DND-41 (cell line): Measurements from ENCODE around the gene STEAP1B.
A peak's percentile ranks its signal among the peaks of the same experiment; 100 is the strongest.

ENCODE experiments used
- ATAC-seq: fragments of 200-7000 bp; cut with Tn5 transposase; 3 replicates; pipeline ENCODE4 v1.9.1; 2021; ENCODE audit warnings: low read depth; ENCODE audit not compliant: insufficient read depth
- DNase-seq: peaks from one replicate; pipeline ENCODE4 v3.0.0-alpha.2; 2020
- H2AFZ ChIP-seq: 2 replicates; pipeline ENCODE4 v1.6.0; 2012; ENCODE audit warnings: low read depth, low read length
- H3K27ac ChIP-seq: 2 replicates; pipeline ENCODE4 v1.5.1; 2012; ENCODE audit warnings: low read length, inconsistent platforms
- H3K27me3 ChIP-seq: fragments of 200-600 bp; sonication (generic); 2 replicates; pipeline ENCODE4 v1.6.0; 2012; ENCODE audit warnings: low read length, mild to moderate bottlenecking, inconsistent platforms; ENCODE audit not compliant: insufficient read depth, poor library complexity
- H3K36me3 ChIP-seq: 2 replicates; pipeline ENCODE4 v1.5.1; 2012; ENCODE audit warnings: low read length, inconsistent platforms; ENCODE audit not compliant: insufficient read depth
- H3K4me1 ChIP-seq: 2 replicates; pipeline ENCODE4 v1.5.1; 2012; ENCODE audit warnings: mild to moderate bottlenecking, low read length; ENCODE audit not compliant: insufficient read depth
- H3K4me2 ChIP-seq: 2 replicates; pipeline ENCODE4 v1.6.0; 2012; ENCODE audit warnings: mild to moderate bottlenecking, moderate library complexity, low read length, inconsistent platforms; ENCODE audit not compliant: insufficient read depth
- H3K4me3 ChIP-seq, 2 experiments: fragments of 200-600 bp in 1 of 2; shearing (Covaris generic) in 1 of 2; 2 replicates each; pipeline ENCODE4 v1.5.1; 2012 to 2016; ENCODE audit warnings: inconsistent platforms in 2 of 2, low read length in 2 of 2, mild to moderate bottlenecking in 2 of 2, low read depth in 1 of 2, moderate library complexity in 1 of 2
- H3K79me2 ChIP-seq: 2 replicates; pipeline ENCODE4 v1.6.0; 2012; ENCODE audit warnings: low read length, inconsistent platforms; ENCODE audit not compliant: insufficient read depth
- H3K9ac ChIP-seq: 2 replicates; pipeline ENCODE4 v1.6.0; 2012; ENCODE audit warnings: low read depth, mild to moderate bottlenecking, inconsistent platforms, low read length, moderate library complexity
- H3K9me3 ChIP-seq: 2 replicates; pipeline ENCODE4 v1.5.1; 2012; ENCODE audit warnings: low read length, moderate library complexity, mild to moderate bottlenecking, inconsistent platforms; ENCODE audit not compliant: insufficient read depth, severe bottlenecking
- H4K20me1 ChIP-seq: 2 replicates; pipeline ENCODE4 v1.6.0; 2012; ENCODE audit warnings: low read length; ENCODE audit not compliant: insufficient read depth
- CTCF ChIP-seq: IDR thresholded peaks from 2 replicates; pipeline ENCODE4 v1.5.1; 2012; ENCODE audit warnings: borderline replicate concordance, low read length, moderate library complexity, mild to moderate bottlenecking; ENCODE audit not compliant: poor library complexity, severe bottlenecking; ENCODE audit errors: extremely low read depth
- EZH2 ChIP-seq: IDR thresholded peaks from 3 replicates; pipeline ENCODE4 v1.6.1; 2012; ENCODE audit warnings: borderline replicate concordance, low read depth, mild to moderate bottlenecking, moderate library complexity, low read length, inconsistent platforms; ENCODE audit not compliant: severe bottlenecking

STEAP1B gene

GRCh38 chr7:22427104-22427503 is 72.9 kb downstream of the STEAP1B start:
- no peak overlapping the region for H3K9ac ChIP-seq
- DNase-seq (no peak), ATAC-seq (no peak)
- H3K36me3 ChIP-seq, result no peaks in the 10 kb centered on the region
- H3K4me3 ChIP-seq, result no peak overlapping the region
- no peaks in the 10 kb centered on the region for H3K79me2 ChIP-seq
- H3K9me3 ChIP-seq, result no peaks in the 10 kb centered on the region
- H4K20me1 ChIP-seq, result no peaks in the 10 kb centered on the region
- no peak overlapping the region for H3K4me2 ChIP-seq
- H3K27me3 ChIP-seq, result no peaks in the 10 kb centered on the region
- TF ChIP-seq EZH2 (no peak), CTCF (no peak)
- no peak overlapping the region for H2AFZ ChIP-seq
- H3K27ac ChIP-seq, result no peak overlapping the region
- no peaks in the 10 kb centered on the region for H3K4me1 ChIP-seq

GRCh38 chr7:22426463-22427094 is 73.4 kb downstream of the STEAP1B start:
- no peaks in the 10 kb centered on the region for H3K36me3 ChIP-seq
- no peaks in the 10 kb centered on the region for H3K9me3 ChIP-seq
- H3K27me3 ChIP-seq, result no peaks in the 10 kb centered on the region
- H2AFZ ChIP-seq, result no peak overlapping the region
- no peak overlapping the region for H3K4me3 ChIP-seq
- H4K20me1 ChIP-seq, result no peaks in the 10 kb centered on the region
- no peak overlapping the region for H3K9ac ChIP-seq
- no peak overlapping the region for H3K27ac ChIP-seq
- no peaks in the 10 kb centered on the region for H3K4me1 ChIP-seq
- DNase-seq (no peak), ATAC-seq (no peak)
- no peaks in the 10 kb centered on the region for H3K79me2 ChIP-seq
- no peak overlapping the region for H3K4me2 ChIP-seq
- TF ChIP-seq CTCF (no peak), EZH2 (no peak)

GRCh38 chr7:22425361-22425760 is 74.6 kb downstream of the STEAP1B start:
- Histone ChIP-seq H3K4me1 (no peaks in the 10 kb centered on the region), H3K27me3 (no peaks in the 10 kb centered on the region), H3K9me3 (no peaks in the 10 kb centered on the region), H3K79me2 (no peaks in the 10 kb centered on the region), H3K9ac (no peak overlapping the region), H2AFZ (peak overlapping the region; percentile 51; the same call in 1 of the 2 replicates), H3K27ac (no peak overlapping the region; the same call in 1 of the 2 replicates), H3K36me3 (no peaks in the 10 kb centered on the region), H3K4me2 (no peak overlapping the region), H4K20me1 (no peaks in the 10 kb centered on the region), H3K4me3 (no peak overlapping the region)
- no peak for TF ChIP-seq EZH2
- TF ChIP-seq CTCF, result no peak
- DNase-seq (no peak), ATAC-seq (no peak)
